ENCODE measurements around the gene GPATCH1.

DNA sequence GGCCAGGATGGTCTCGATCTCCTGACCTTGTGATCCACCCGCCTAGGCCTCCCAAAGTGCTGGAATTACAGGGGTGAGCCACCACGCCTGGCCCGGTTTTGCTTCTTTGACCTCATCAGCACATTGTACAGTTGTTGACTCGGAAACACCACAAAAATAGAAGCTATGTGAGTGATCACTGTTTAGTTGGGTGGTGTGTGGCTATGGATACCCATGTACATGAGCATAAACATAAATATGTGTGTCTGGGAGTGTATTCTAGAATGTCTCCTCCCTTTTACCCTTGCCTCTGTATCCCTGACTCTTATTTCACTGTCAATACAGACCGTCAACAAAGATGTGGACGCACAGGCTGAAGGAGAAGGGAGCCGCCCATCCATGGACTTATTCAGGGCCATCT, 36.5 kb downstream of the GPATCH1 start:
- TF ChIP-seq KLF16 (tag by site-specific recombination; IDR thresholded peaks at IDR 0.05) (no peak), ZNF830 (tag by site-specific recombination; IDR thresholded peaks at IDR 0.05; ENCODE audit: low read depth) (no peak), HOXA7 (CRISPR knock-in tag; IDR thresholded peaks at IDR 0.05; ENCODE audit: borderline replicate concordance) (no peak), RBAK (tag by site-specific recombination; IDR thresholded peaks at IDR 0.05) (no peak), ZNF555 (tag by site-specific recombination; conservative IDR thresholded peaks at IDR 0.05) (no peak), ZNF175 (tag by site-specific recombination; IDR thresholded peaks at IDR 0.05) (no peak), ZNF366 (tag by site-specific recombination; conservative IDR thresholded peaks at IDR 0.05) (no peak), ZNF274 (IDR thresholded peaks at IDR 0.05; ENCODE audit: low read length) (no peak), ZNF274 (tag by site-specific recombination; IDR thresholded peaks at IDR 0.05; ENCODE audit: borderline replicate concordance) (no peak), ZNF10 (tag by site-specific recombination; IDR thresholded peaks at IDR 0.05) (no peak)
- TF ChIP-seq, protein P1, sequence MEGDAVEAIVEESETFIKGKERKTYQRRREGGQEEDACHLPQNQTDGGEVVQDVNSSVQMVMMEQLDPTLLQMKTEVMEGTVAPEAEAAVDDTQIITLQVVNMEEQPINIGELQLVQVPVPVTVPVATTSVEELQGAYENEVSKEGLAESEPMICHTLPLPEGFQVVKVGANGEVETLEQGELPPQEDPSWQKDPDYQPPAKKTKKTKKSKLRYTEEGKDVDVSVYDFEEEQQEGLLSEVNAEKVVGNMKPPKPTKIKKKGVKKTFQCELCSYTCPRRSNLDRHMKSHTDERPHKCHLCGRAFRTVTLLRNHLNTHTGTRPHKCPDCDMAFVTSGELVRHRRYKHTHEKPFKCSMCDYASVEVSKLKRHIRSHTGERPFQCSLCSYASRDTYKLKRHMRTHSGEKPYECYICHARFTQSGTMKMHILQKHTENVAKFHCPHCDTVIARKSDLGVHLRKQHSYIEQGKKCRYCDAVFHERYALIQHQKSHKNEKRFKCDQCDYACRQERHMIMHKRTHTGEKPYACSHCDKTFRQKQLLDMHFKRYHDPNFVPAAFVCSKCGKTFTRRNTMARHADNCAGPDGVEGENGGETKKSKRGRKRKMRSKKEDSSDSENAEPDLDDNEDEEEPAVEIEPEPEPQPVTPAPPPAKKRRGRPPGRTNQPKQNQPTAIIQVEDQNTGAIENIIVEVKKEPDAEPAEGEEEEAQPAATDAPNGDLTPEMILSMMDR (tag by site-specific recombination; IDR thresholded peaks at IDR 0.05): no peak
- TF ChIP-seq, protein P2, sequence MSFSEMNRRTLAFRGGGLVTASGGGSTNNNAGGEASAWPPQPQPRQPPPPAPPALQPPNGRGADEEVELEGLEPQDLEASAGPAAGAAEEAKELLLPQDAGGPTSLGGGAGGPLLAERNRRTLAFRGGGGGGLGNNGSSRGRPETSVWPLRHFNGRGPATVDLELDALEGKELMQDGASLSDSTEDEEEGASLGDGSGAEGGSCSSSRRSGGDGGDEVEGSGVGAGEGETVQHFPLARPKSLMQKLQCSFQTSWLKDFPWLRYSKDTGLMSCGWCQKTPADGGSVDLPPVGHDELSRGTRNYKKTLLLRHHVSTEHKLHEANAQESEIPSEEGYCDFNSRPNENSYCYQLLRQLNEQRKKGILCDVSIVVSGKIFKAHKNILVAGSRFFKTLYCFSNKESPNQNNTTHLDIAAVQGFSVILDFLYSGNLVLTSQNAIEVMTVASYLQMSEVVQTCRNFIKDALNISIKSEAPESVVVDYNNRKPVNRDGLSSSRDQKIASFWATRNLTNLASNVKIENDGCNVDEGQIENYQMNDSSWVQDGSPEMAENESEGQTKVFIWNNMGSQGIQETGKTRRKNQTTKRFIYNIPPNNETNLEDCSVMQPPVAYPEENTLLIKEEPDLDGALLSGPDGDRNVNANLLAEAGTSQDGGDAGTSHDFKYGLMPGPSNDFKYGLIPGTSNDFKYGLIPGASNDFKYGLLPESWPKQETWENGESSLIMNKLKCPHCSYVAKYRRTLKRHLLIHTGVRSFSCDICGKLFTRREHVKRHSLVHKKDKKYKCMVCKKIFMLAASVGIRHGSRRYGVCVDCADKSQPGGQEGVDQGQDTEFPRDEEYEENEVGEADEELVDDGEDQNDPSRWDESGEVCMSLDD (tag by site-specific recombination; IDR thresholded peaks at IDR 0.05): no peak
- TF ChIP-seq, protein P3, sequence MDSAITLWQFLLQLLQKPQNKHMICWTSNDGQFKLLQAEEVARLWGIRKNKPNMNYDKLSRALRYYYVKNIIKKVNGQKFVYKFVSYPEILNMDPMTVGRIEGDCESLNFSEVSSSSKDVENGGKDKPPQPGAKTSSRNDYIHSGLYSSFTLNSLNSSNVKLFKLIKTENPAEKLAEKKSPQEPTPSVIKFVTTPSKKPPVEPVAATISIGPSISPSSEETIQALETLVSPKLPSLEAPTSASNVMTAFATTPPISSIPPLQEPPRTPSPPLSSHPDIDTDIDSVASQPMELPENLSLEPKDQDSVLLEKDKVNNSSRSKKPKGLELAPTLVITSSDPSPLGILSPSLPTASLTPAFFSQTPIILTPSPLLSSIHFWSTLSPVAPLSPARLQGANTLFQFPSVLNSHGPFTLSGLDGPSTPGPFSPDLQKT (IDR thresholded peaks at IDR 0.05; ENCODE audit: borderline replicate concordance, low read depth, low read length): no peak
- TF ChIP-seq, protein P4, sequence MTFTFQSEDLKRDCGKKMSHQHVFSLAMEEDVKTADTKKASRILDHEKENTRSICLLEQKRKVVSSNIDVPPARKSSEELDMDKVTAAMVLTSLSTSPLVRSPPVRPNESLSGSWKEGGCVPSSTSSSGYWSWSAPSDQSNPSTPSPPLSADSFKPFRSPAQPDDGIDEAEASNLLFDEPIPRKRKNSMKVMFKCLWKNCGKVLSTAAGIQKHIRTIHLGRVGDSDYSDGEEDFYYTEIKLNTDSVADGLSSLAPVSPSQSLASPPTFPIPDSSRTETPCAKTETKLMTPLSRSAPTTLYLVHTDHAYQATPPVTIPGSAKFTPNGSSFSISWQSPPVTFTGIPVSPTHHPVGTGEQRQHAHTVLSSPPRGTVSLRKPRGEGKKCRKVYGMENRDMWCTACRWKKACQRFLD (tag by site-specific recombination; IDR thresholded peaks at IDR 0.05): no peak
